Measurements from ENCODE around the gene PALMD.

Gene PALMD

DNA sequence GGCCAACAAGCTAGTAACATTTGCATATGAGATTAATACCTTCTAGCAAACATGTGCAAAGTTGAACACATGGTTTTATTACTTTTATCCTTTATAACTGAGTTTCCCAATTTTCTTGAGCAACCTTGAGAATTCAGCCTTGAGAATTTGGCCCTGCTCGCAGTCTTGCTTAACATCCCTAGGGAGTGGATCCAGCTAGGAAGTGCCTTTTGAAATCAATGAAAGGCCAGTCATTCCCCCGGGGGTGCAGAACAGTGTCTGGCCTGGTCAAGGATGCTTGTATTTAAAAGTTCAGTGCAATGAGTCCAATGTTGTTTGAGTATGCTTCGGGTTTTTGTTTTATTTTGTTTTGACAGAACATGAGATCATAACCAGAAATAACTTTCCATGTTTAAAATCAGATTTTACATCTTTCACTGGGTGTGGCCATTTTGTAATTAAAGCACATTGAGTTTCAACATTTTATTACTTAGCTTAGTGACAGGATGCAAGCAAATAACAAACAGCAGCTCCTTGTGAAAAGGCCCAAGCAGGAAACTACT is 16.7 kb downstream of the PALMD start:
- no peak for FAIRE-seq

DNA sequence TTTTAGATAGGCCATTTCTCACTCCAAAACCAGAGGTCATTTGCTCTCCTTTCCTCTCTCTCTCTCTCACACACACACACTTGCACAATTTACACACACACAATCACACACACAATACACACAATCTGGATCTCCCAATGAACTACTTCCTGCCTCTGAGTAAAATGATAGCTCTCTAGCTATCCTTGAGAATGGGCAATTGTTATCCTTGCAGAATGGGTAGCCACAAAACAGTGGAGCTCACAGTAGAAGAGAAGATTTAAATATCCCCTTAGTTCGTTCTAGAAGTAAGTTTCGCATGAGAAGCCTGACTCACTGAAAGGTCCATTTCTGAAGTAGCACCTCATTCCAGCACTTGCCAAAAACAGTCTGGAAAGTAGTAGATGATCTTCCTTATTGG is 17.6 kb downstream of the PALMD start:
- no peak for FAIRE-seq

DNA sequence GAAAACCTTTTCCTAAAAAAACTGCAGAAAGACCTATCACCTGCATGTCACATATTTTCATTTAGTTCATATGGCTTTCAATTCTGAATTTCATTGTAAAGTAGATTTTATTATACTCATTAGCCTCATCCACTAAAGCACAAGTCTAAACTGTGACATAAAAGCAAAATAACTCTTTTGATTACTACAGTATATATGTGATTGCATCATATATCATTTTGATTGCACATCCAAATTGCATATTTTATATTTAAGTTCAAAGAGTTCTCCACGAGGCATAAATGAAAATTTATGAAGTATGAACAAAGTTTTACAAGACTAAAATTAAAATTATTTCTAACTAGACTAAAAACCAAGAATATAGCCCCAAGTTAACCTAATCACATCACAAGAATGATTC is 19.3 kb downstream of the PALMD start:
- FAIRE-seq = no peak

DNA sequence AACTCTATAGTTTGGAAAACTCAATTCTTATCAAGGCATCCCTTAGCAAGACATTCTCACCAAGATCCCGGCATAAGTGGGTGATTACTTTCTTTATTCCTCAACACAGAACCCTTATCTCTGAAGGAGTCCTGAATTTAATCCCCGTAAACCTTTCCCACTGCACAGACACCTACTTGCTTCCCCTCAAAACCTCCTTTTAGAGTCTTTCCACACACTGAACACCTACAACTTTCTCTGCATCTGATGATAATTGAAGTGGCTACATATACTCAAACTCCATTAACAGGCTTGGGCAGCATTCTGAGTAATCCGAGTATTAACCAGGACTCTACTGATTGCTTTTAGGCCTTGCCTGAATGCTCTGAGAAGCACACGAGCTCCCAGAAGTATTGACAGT is 23.5 kb downstream of the PALMD start:
- FAIRE-seq = no peak

DNA sequence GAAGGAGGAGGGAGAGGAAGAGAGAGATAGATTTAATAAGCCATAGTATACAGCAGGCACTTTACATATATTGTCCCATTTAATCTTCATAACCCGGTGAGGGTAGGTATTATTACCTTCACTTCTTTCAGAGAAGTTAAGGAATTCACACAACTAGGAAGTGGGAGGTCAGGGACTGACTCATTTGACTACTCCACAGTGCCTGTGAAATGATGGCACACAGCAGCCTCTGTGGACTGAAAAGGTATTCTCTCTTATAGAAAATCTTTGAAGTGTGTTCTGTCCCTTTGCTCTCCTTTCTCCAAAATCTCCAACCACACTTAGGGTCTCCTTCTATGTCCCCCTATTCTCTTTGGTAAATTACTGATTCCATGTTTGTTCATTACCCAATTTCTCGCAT is 23.9 kb downstream of the PALMD start:
- FAIRE-seq = no peak

DNA sequence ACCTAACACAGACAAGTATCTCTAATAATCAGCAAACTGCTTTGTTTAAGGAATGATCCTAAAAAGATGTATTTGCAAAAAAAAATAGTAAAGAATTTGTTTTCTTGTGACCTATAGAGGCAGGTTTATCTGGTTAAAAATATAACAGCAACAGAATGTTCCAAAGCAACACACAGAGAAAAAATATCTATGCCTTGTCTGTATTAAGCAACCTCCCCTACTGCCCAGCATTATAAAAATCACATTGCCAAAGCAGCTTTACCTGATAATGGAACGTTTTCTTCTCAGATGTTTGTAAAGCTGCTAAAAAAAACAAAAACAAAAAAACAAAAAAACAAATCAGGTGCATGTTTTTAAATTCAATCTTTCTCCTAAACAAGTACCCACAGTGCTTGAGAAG is 24.7 kb downstream of the PALMD start:
- no peak for FAIRE-seq

DNA sequence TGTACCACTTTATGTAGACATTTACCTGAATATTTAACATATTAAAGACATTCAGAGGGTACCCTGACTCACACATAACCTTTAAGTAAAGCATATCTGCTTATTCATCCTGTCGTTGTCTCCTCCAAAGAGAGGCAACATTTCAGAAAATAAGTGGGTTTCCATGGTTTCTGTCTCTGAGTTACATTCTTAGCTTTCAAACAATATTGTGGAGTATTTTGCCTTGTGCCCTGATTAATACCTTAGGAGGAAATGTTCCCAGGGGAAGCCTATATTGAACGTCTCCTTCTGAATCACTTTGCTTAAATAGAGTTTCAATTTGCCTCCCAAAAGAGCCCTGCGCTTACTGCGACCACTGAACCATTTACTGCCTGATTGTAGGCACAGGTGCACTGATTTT is 26.1 kb downstream of the PALMD start:
- FAIRE-seq = no peak

DNA sequence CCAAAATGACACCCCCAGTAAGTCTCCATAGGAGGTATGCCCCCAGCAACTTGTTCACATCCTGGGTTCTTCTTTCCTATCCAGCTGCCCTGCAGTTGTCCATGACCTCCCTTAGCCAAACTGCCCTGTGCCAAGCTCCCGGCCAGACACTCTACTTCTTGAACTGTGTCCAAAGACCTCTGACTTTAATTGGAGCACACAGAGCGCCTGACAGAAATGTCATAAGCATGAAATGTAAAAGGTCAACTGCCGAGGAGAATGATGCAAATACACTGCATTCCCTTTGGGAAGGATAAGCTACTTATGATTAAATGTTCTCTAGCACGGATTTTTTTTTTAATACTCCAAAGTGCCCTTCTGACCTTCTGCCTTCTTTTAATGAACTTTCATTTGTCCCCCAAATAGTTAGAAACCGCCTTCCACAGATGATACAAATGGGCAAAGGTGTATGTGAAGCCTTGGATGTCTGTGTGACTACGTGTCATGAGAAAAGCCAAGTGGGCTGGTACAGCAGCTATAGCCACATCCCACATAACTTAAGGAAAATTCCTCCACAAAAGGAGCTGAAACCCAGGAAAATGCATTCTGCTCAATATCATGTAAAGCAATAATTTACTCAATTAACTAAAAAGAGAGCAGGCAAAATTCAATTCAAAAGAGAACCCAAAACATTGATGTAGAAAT is 26.8 kb downstream of the PALMD start:
- FAIRE-seq = no peak

DNA sequence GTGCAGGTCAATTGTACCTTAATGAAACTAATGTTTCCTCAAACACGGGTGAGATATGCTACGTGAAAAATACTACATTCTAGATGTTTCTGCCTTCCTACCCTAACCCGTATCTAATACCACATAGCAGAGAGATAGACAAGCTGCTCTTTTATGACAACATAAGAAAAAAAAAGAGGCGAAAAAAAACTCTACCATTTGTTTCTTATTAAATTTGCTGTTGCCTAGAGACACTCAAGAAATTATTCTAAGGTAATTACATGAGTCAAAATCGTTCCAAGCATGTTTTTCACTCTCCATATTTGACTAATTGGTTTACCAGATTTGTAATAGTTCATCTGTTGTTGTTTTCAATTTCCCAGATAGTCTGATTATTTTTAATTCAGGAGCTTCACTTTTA is 27.4 kb downstream of the PALMD start:
- no peak for FAIRE-seq

DNA sequence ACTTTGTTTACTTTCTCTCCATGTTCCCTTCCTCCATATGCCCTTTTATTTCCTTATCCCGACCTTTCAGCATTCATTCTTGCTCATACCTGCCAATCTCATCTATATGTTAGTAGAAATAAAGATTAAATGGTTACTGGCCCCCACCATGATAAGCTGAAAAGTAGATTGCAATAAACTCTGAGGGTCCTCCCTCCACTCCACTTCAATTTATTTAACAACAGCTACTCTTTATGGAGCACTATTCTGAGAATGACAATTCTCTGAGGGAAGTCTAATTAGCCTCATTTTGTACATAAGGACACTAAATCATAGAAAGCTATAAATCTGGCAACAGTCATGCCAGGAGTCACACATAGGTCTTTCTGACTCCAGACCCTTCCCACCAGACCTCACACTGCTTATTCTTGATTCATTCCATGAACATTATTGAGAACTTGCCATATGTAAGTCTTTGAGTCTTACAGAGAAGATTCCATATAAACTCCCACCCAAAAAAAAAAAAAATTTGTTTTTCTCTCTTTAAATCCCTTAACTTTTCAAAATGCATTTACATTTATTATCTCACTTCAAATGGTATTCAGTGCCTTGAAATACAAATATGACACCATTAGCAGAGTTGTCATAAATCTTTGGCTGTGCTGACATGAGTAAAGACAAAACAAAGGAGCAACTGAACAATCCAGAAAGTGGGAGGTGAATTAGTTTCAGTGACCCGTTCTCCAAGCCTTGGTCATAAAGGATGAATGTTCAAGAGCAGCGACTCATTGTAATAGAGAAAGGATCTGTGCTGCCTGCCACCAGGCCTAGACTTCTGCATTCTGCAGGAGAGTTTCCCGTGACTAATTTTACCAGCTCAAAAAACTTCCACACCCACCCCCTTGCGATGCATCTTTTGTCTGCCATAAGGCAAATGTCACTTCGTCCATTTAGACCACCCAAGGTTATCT is 28.5 kb downstream of the PALMD start:
- no peak for FAIRE-seq

DNA sequence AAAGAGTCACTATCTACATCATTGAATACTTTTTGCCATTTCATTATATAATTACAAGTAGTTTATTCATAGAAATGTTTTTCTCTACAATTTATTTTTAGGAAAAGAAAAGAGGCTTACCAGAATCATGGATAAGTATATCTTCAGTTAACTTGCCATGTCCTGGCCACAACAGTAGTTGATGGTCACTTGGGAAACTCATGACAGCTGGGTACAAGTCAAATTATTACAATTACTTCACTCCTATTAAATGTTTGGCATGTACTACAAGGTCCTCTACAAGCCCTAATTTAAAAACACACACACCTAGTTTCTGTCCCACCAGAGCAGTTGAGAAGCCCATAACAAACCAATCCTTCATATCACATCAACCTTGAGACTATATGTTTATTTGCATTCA is 29.4 kb downstream of the PALMD start:
- FAIRE-seq = no peak

DNA sequence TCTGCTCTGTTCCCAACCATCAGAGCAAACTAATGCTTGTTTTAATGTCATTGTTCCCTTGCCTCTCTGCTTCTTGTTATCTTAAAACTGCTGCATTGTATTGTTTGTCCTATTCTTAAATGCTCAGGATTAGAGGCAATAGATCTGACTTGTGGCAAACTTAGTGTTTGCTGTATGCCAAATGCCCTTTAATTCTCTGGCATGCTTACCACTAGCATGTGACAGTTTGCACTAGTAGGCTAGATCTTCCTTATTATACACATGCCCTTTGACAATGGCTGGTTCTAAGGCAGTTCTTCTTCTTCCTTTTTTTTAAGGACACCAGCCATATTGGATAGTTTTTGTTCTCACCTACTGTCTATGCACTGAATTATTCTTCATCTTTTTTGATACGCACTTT is 30.1 kb downstream of the PALMD start:
- FAIRE-seq = no peak

DNA sequence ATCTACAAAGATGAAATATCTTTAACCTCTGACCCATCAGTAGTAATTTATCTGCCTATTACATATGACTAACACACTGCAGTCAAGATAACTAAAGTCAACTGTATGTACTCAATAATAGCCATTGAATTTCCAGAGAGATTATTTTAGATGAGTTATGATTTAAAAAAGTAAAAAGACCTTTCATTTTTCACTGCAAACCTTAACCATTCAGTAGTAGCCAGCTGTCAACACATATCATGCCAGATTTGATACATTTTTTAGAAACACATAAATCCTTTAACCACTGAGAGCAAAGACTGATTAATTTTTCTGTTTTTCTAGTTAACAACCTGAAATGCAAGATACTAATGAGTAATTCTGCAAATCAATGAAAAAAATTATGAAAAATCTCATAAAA is 31.0 kb downstream of the PALMD start:
- no peak for FAIRE-seq

DNA sequence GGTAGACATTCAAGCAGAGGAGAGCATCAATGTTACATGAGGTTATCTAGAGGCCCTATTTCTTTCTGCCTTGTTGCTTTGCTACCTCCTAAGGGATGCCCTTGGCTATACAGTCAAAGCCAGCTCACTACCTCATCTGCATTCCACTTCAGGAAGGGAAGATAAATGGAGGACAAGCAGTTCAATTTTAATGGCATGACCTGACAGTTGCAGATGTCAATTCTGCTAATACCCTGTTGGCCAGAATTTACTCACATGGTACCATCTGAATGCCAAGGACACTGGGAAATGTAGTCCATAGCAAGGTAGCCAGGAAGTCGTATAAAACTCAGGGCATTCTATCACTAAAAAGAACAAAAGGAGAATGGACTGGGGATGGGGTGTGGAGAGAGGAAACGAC is 31.5 kb downstream of the PALMD start:
- FAIRE-seq = no peak

DNA sequence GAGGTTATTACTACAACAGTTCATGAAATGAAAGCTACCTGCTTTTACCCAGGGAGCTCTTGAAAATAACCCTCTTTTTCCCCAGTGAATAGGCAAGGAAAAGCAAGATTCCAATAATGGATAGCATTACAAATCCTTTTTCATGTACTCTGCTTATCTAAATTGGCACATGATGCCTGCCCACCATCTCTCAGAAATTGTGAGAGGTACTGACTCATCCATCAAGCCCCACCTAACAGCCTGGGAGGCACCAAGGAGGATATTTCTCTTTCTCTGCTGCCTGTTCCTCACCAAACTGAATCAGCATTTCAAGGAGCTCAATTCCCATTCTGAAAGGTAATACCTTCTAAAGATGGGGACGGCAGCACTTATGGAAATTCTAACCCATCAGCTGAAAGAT is 34.4 kb downstream of the PALMD start:
- FAIRE-seq = no peak

DNA sequence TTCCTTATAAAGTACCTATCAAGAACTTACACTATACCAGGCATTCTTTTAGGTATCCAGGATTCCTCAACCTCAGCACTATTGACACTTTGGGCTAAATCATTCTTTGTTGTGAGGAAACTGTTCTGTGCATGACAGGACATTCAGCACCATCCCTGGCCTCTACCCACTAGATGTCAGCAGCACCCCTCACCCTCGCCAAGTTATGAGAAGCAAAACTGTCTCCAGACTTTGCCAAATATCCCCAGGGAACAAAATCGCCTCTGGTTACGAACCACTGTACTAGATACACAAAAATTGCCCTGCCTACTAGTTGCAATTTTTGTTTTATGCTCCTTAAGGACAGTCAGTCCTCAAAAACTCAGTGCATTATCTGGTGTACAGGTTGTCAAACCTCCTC is 35.7 kb downstream of the PALMD start:
- FAIRE-seq = no peak

DNA sequence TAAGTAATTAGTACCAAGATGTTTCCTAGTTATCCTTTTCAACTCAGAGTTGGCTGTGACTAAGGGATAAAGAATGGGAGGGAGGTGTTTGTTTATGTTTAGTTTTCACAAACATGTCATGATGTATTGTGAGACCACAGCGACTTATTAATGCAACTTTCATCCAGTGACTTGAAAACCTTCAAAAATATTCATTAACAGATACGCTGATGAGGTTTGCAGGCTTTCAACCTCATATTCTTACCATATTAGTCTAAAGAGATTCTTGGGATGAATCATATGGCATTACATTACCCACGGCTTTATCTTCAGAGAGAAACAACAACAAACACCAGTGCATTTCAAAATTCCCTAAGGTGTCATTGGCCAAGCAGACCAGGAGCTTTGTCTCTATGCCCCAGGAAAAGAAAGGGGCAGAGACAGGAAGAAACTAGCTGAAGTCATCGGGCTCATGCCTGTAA is 36.4 kb downstream of the PALMD start:
- FAIRE-seq = no peak

DNA sequence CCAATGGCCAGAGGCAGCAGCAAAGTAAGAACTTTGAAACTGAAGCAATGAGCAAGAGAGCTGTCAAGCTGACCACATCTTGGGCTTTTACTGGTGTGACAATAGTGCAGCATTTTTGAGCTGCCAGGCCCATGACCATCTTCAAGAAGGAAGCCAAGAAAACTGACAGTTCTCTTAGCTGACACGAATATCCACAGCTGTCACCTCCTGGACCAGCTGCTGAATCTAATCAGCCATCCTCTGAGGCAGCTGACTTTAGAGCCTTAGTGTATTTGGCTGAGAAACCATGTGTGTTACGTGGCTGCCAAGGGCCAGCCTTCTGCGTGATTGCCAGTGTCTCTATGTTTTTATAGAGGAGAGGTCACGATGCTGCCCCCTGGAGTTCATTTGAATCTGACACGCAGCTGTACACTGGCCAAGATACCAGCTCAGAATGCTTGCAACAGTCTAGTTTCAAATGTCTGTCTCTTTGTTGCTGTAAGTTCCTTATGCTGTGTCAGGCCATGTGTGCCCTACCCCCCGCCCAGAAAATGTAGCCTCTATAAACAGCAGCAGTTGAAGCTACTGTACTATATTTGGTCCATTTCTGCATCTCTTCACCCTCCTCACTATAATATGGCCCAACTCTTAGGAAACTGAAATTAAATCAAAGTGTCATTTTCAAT is 39.7 kb downstream of the PALMD start:
- no peak for FAIRE-seq

DNA sequence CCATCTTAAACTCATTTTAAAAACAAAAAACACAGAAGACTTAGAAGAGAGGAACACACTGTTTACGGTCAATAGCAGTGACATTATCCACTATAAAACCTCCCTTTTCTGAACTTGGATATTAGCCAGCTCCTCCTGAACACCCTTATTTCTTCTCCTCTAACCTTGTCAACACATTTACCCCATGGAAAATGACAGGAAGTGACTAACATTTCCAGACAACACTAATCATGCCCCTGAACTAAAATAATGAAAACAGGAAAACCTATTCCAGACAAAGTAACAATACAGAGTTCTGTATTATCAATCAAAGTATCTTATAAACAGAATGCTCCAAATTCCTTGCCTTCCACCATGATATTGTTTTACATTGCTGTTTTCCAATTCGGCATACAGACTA is 45.3 kb downstream of the PALMD start:
- no peak for FAIRE-seq

DNA sequence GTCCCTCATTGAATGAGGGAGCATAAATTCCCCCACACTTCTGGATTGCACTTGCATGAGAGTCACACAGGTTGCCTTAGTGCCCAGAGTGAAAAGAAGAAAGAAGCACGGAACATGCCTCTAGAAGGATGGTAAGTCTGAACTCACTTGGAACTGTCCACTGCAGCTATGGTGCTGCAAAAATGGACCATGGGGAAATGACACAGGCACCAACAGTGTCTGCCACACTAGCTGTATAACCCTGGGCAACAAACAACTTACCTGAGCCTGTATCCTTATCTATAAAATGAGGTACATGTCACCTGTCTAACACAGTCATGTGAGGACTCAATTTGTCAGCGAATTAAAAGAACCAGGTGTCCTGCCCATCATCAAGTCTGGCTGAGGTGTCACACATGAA is 50.7 kb downstream of the PALMD start:
- no peak for FAIRE-seq

DNA sequence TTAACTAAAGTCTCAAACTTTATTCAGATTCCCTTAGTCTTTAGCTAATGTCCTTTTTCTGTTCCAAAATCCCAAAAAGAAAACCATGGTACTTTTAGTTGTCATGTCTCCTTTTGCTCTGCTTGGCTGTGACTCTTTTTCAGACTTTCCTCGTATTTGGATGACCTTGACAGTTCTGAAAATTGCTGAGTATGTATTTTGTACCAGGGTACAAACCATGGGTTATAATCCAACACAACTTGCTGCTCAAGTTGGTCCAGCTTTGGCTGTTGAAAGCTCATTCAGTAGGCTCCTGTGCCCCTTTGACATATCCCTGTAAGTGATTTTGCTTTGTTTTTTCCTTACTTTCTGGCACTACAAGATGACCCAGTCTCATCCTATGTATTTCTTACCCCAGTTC is 51.7 kb downstream of the PALMD start:
- no peak for FAIRE-seq

DNA sequence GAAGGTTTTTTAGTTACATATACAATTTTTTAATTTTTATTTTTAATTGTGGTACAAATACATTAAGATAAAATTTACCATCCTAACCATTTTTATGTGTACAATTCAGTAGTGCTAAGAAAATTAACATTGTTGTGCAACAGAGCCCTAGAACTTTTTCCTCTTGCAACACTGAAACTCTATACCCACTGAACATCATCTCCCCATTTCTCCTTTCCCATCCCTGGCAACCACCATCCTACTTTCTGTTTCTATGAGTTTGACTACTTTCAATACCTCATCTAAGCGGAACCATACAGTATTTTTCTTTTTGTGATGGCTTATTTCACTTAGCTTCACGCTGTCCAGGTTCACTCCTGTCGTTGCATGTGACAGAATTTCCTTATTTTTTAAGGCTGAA is 54.1 kb downstream of the PALMD start:
- FAIRE-seq = no peak

DNA sequence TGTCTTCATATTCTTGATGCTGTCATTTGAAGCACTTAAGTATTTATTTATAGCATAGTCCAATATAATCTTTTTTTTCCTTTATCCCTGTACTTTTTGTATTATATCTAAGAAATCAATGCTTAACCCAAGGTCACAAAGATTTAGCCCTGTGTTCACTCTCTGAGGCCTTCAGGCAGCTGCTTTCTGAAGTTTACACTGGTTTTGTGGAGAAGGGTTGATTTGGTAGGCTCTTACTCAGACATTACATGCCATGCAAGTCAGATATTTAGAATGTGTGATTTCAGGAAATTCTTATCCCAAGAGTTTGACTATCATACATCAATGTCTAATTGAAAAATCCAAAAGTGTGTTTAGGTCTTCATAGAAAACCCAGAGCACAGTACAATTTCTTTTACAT is 56.3 kb downstream of the PALMD start:
- FAIRE-seq = no peak
